Left forelimb (tissue), 1 donor: ENCODE measurements around the gene PGBD5.

Source experiments
- DNase-seq: peaks from one replicate; pipeline ENCODE4 v3.0.0-alpha.2; 2018; ENCODE audit warnings: low spot score

Gene PGBD5

DNA sequence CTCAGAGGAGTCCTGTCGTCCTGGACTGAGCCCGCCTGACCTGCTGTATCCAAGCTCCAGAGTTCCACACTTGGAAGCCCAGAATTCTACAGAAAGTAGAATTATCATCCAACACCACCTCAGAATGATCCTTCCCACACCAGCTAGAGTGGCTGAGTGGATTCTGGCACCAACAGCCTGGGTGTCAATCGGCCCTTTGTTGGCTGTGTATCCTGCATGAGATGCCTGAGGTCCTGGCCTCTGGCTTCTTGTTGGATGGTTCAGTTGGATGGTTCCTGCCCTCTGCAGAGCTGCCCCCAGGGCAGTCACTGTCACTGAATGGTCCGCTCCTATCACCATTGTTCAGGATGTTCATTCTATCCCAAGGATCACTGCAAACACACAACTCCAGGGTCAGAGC is 49.8 kb downstream of the PGBD5 start:
- DNase-seq, result no peak

DNA sequence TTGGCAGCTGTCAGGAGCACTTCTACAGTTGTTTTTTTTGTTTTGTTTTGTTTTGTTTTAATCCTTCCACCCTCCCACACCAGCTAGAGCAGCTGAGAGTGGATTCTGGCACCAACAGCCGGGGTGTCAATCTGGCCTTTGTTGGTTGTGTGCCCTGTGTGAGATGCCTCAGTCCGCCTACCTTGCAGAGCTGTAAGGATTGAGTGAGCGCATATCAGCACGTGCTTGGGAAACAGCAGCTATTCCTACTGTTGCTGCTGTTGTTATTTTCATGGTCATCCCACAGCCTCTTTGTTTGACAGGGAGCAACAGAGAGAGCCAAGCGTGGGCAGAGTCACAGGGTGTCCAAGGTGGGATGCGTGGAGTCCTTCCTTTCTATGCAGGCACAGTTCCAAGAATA is 50.4 kb downstream of the PGBD5 start:
- no peak for DNase-seq

DNA sequence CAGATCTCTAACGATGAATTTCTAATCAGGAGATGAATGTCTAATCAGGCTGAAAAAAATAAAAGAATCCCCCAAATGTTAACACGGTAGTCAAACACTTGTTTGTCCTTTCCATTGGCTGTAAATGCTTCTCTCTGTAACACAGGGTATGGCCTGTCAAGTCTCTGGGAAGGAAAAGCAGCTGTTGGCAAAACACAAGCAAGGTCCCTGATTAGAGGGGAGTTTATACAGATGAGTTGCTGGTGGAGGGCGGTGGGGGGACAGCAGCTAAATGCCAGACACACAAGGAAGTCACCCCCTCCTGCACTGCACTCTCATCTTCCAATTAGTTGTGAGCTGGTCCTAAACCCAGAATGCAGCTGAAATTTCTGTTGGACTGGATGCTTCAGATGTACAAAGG is 51.0 kb downstream of the PGBD5 start:
- no peak for DNase-seq

DNA sequence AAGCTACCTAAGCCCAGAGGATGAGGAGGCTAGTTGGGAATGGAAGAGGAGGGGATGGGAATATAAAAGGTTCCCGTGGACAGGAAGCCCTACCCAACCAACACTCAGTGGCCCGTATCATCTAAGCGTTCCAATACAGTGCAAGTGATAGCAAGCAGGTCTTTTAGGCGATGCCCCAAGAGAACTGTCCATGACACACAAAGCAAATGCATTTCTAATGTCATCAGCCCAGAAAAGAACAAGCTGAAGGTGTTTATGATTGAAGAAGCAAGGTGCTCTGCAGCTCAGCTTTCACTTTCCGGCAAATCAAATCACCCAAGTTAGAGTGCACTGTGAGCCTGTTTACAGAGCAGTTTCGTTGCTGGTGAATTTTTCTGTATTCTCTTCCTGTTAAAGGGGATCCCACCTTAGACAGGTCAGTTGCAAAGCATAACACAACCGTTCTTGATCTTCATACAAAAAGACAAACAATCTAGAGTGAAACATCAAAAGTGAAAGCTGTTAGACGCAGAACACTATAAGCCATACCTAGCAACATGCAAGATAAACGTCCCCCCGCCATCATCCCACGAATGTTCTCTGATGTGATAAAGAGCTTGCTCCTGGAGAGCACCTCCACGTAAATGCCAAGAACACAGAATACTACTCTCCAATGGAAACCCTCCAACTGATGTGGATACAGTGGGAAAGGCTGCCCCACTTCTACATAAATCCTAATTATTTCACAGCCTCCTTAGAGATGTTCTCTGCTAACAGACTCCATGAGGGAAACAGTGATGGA is 54.0 kb downstream of the PGBD5 start:
- no peak for DNase-seq

DNA sequence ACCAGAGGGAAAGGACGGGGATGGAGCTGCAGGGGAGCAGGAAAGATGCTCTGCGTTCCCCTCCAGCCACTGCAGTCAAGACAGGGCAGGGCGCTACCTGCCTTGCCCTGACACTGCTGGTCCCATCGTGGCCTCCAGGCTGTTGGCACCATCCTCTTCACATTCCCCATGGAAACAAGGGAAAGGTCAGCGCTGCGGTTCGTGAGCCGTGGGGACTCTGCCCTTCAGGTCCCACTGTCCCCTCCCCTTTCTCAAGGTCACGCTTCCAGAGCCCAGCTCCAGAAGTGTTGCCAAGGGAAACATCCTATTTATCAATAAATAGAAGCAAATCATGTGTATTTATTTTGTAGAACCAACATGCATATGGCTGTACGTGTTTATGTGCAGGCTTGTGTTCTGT is 56.0 kb downstream of the PGBD5 start:
- no peak for DNase-seq

DNA sequence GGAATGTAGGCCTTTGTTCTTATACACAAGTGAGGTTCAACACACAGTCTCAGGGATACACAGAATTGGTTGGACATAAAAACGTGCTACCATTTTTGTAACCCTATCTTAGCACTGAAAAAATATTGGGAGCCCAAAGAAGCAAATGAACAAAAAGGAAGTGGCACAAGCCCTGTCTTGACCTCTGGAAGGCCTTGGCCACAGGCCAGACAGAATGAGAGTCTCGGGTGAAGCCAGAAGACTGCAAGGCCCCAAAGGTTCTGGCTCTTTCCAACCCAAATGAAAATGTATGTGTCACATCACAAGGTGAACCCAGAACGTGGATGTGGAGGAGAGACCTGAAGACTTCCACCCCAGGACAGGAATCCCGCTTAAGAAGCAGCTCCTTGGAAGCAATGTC is 57.3 kb downstream of the PGBD5 start:
- DNase-seq, result no peak

DNA sequence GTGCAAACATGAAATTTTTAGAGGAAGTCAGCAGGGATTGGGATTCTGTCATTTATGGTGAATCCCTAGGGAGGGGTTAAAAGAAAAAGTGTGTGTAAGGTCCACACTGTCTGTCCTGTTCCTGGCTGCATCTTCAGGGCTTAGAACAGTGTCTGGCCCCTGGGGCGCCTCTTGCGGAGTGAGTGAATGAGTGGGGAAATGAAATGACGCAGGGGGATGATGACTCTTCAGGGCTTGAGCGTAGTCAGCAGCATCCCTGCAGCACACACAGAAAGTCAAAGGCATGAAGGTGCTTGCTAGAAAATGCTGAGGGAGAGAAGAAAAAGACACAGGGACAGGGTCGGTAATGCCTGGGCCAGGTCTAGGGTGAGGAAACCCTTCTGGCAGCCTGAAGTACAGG is 57.8 kb downstream of the PGBD5 start:
- DNase-seq, result no peak

DNA sequence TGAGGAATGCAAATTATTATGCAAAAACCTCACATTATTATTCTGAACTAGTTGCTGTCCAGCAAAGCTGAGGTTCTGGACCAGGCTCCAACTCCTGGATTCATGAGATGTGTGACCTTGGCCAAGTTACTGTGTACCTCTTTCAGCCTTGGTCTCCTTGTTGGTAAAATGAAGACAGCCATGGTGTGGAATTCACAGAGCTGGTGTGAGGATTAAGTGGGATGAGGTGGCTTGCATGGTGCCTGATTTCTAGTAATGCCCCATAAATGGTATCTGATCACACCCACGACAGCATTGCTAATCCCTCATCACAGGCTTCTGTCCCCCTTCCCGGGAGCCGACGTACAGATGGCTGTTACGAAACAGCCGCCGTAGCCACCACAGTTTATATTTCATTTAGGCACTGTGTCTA is 59.6 kb downstream of the PGBD5 start:
- DNase-seq, result no peak

DNA sequence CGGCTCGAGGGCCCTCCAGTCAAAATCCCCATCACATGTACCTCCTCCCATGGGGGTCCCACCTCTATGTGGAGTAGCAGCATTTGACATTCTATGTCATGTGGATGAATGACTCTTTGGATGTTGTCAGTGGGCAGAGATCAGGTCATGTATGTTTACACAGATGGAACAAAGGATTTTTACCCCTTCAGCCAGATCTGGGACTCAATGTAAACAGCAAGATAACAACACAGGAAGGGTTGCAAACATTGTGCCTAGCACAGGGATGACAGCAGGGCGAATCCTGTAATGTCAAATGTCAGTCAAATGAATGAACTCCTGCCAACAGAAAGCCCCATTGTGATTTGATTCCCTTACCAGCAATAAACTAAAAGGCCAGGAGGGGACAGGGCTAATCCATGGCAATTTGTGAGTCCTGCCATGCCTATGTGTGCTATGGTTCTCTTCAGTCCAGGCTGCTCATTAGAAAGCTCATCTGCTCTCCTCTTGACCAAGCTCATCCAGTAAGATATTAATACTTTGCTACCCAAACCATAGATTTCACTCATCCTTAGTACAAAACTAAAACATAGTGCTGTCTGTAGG is 60.3 kb downstream of the PGBD5 start:
- no peak for DNase-seq

DNA sequence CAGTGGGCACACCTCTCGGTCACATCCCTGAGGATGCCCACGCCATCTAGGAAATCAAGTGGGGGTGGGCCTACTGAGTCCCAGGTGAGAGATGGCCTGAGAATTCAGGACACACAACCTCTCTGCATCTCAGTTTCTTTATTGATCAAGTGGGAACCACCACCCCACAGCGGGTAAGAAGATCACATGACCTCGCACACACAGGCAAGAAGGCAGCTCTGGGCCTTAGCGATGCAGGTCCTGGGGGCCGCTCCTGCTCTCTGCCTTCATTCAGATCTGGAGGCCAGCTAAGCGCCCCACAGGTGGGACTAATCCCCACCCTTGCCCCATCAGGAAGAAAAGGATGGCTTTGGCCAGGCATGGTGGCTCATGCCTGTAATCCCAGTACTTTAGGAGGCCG is 63.2 kb downstream of the PGBD5 start:
- DNase-seq, result no peak

DNA sequence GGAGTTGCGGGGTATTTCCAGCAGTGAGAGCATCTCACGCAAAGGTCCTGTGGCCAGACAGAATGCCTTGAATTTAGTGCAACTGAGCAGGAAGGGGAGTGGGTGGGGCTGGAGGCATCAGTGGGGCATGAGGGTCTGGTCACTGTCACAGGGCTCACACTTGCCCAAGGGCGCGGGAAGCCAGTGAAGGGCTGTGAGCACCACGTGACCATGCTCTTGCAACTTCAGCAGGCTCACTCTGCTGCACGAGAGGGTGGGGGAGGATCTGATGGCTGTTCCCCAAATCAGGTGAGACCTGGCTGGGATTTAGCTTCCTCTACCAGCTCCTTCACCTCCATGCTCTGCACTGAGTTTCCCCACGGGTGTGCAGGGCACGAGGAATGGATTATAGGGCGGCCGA is 64.2 kb downstream of the PGBD5 start:
- no peak for DNase-seq

DNA sequence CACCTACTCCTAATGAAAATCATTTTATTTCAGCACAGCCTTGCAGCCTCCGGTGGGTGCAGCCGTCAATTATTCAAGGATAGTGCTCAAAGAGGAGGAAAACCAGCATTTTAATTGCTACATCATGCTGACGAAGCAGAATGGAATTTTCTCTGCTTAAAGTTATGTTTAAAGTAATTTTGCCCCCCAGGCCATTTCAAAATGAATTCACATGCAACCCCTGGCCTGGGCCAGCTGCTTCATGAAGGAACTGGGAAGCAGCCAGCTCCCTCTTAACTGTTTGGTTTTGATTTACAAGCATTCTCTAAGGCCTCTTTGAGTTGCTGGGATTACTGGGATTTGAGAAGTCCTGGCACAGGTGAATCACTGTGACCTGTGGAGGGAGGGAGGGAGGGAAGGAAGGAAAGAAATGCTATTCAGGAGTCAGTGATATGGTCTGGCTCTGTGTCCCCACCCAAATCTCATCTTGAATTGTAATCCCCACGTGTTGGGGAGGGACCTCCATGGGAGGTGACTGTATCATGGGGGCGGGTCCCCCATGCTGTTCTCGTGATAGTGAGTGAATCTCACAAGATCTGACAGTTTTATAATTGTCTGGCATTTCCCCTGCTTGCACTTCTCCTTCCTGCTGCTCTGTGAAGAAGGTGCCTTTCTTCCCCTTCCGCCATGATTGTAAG is 66.0 kb downstream of the PGBD5 start:
- no peak for DNase-seq

DNA sequence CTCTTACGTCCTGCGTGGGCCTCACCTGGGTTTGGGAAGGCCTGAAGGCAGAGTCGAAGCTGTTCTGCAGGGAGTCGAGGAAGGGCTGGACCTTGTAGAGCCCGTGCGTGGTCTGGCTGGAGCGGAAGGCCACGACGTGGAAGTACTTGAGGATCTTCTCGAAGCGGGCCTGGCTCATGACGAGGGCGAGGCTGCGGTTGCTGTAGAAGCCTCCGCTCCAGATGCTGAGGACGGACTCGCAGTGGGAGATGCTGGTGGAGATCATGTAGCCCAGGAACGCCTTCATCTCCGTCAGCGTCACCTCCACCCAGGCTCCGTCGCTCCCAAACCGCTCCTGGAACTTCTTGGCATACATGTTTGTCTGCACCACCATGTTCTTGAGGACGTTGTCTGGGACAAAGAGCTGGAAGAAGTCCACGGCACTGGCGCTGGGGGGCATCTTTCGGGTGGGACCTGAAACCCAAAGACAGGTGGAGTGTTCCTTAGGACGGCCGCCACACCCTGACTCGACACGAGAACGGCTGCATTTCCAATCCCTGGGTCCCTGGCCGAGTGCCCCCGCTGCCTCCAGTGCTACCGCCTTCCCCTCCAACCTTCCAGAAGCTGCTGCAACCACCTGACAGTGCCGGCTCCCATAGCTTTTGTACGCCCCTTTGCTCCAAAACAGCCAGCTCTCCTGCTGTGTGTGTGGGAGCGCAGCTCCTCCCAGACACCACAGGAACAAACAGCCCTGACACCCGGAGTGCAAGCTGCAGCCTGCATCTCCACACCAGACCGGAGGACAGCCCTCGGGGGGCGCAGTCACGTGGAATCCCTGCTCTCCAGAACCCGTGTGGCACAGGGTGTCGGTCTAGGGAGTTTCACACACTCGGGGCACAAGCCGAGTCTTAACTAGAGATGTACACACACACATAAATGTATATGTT is 69.0 kb downstream of the PGBD5 start:
- DNase-seq, result no peak

DNA sequence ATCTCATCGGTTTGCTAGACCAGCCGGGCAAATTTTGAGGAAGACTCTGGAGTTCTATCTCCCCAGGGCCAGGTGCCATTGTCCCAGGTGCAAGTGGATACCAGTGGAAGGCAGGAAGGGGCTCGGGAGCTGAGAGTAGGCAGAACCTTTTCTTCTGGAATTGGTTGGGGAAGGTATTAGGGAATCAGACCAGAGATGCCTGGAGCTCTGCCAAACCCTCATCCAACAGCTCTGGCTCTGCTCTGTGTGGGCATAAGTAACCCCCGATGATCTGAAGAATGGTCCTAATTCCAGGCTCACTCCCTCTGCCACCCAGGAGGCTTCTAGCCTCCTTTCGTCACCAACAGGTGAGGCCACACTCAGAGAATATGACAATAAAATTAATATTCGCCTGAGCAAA is 69.9 kb downstream of the PGBD5 start:
- no peak for DNase-seq

DNA sequence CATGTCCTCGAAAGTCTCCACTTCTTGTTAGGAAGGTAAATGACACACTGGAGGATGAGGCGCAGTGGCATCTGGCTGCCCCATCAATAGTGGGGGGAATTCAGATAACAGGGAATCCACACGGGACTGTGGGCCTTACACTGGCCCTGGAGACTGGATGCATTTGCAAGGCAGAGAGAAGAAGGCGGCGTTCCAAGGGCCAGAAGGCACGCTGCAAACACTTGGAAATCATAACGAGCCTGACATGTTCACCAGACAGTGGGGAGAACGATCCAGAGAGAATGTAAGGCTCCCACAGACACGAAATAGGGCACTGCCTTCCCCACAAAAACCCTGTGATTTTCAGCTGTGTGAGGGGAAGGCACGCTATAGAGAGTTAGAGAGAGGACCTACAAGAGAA is 70.5 kb downstream of the PGBD5 start:
- no peak for DNase-seq

DNA sequence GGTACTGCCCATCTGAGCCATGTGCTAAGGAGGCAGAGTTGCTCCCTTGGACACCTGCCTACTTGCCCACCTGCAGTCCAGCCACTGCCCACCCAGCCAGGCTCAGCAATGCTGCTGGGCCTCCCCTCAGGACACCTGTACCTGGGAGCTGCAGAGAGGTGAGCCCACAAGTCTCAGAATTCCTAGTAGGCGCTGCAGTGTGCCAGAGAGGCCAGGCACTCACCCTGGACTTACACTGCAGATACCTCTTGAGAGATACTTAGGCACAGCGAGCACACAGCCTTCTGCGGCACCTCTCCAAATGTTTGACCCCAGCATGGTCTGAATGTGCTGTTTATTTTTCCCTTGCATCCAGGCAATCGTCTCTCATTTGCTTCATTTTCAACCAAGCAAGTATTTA is 71.0 kb downstream of the PGBD5 start:
- DNase-seq, result no peak

DNA sequence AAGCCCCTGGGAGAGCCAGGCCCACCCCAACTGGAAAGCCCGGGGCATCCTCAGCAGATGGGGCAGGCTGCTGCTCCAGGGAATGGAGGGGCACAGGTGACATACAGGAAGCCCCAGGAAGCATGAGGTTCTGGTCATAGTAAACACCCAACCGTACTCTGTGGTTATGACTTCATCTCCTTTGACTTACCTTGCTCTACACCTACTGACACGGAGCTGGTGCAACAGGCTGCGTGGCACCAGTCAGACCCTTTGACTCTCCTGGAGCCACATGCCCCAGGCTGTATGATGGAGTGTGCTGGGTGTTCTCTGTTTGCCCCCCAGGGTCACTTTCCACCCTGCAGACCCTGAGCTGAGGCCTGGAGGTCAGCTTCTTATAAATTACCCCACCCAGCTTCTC is 72.1 kb downstream of the PGBD5 start:
- no peak for DNase-seq

DNA sequence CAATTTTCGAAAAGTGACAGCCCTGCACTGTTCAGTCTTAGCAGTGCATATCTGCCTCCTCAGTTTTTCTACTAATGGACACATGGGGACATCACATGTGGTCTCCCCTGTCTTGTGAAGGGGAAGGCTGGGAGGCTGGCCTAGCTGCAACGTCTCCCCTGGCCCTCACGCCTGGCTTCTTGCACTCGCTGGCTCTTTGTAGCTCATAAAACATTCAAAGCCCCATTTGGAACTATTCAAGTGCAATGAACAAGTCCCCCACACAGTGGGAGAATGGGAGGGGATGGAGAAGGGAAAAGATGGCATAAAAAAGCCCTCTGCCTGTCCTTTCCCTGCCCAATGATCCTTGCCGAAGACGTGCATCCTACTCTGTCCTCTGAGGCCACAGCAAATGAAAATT is 73.6 kb downstream of the PGBD5 start:
- DNase-seq, result no peak

DNA sequence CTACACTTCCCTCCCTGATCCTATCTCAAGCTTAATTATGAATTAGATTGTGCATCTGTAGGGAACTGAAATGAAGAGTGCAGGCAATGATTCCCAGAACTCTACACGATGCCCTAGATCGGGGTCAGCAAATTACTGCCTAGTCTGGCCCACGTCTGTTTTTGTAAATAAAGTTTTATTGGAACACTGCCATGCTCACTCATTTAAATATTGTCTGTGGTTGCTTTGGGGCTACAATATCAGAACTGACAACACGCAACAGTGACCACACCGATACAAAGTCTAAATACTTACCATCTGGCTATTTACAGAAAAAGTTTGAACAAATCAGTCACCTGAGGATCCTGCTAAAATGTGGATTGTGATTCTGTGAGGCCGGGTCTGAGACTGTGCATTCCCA is 74.1 kb downstream of the PGBD5 start:
- no peak for DNase-seq

DNA sequence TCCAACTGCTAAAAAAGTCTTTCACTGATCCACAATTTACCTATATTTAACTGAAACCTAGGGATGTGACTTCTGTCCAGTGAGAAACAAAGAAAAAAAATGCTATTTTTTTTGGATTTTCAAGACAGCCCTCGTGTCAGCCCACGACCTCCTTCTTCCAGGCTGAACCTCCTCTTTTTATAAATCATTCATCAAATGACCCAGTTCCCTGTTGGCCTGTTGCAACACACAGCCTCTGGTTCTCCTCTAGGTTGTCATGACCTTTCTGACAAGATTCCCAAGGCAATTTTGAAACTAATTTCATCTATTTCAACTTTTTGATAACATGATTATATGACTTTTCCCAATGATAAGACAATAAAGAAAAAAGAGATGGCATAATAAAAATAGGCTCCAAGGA is 74.6 kb downstream of the PGBD5 start:
- no peak for DNase-seq

DNA sequence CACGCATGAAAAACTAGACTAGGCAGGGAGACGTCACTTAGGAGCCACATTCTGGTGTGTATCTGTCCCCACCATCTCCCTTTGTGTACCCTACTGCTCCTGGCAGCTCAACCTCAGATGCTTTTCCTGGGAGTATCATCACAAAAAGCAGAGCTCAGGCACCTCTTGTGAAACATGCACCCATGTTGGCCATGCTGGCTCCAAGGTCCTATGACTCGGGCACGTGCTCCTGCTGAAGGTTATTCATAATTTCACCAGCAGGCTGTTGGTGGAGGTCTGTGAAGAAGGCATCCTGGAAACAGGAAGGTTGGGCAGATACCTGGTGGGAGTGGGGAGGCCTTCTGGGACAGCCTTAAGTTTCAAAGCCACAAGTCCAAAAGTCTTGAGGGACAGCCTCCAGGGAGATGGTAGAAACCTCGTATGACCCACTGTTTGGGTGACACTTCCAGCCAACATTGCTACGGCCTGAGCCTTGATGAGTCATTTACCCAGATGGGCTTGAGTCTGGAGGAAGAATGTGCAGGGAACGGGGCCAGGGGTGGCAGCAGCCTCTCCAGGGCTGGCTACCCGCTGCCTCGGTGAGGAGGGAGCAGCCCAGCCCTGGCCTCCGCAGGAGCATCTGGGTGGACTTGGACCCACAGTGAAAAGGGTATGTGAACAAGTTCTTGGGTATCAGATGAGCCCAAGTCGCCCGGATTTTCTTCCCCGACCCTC is 75.8 kb downstream of the PGBD5 start:
- DNase-seq, result no peak

DNA sequence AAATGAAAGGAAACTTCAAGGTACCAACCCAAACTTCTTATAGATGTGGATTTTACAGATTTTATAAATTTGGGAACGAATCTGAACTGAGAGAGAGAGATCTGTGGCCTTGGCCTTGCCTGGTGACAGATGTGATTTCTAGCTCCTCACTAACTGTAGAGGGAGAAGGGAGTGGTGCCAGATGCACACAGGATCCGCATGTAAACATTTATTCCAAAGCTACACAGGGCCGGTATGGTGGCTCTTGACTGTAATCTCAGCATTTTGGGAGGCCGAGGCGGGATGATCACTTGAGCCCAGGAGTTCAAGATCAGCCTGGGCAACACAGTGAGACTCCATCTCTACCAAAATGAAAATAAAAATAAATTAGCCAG is 77.1 kb downstream of the PGBD5 start:
- no peak for DNase-seq
